ENCODE measurements around the gene IL36G.

Gene IL36G

GRCh38 chr2:112977559-112978056 lies at the start of gene IL36G:
Gene IL36G (plus strand): TSS chr2:112978006. CDS start chr2:112978639, 633 bp downstream.
- in situ Hi-C loops (cut with HindIII; ENCODE audit: low sequenced_read_pairs): no loop called here

GRCh38 chr2:112933261-112933660 lies 44.5 kb upstream of the IL36G start:
- in situ Hi-C loops (cut with HindIII; ENCODE audit: low sequenced_read_pairs): loop anchor here (10.0 kb wide), 1 partner anchor 168 kb away; the partner anchor contains the start of gene CKAP2L

GRCh38 chr2:112934117-112934516 lies 43.7 kb upstream of the IL36G start:
- in situ Hi-C loops (cut with HindIII; ENCODE audit: low sequenced_read_pairs): loop anchor here (10.0 kb wide), 1 partner anchor 169 kb away; the partner anchor contains the start of gene CKAP2L

- in situ Hi-C loops (cut with HindIII; ENCODE audit: low sequenced_read_pairs): loop anchor here (10.0 kb wide), 1 partner anchor 172 kb away; the partner anchor contains the start of gene CKAP2L
These were observed 40.9 kb upstream of the IL36G start for GRCh38 chr2:112936927-112937232.

GRCh38 chr2:112938904-112939303 lies 38.9 kb upstream of the IL36G start:
- in situ Hi-C loops (cut with HindIII; ENCODE audit: low sequenced_read_pairs): loop anchor here (10.0 kb wide), 1 partner anchor 174 kb away; the partner anchor contains the start of gene CKAP2L

GRCh38 chr2:112939425-112939824 lies 38.4 kb upstream of the IL36G start:
- in situ Hi-C loops (cut with HindIII; ENCODE audit: low sequenced_read_pairs): loop anchor here (10.0 kb wide), 1 partner anchor 175 kb away; the partner anchor contains the start of gene CKAP2L

- in situ Hi-C loops (cut with HindIII; ENCODE audit: low sequenced_read_pairs): no loop called here
These were observed 36.8 kb upstream of the IL36G start for GRCh38 chr2:112940859-112941625.

- in situ Hi-C loops (cut with HindIII; ENCODE audit: low sequenced_read_pairs): no loop called here
These were observed 35.8 kb upstream of the IL36G start for GRCh38 chr2:112941753-112942653.

GRCh38 chr2:112942654-112943002 lies 35.2 kb upstream of the IL36G start:
- in situ Hi-C loops (cut with HindIII; ENCODE audit: low sequenced_read_pairs): no loop called here

GRCh38 chr2:112944971-112945370 lies 32.8 kb upstream of the IL36G start:
- in situ Hi-C loops (cut with HindIII; ENCODE audit: low sequenced_read_pairs): no loop called here

- in situ Hi-C loops (cut with HindIII; ENCODE audit: low sequenced_read_pairs): no loop called here
These were observed 31.7 kb upstream of the IL36G start for GRCh38 chr2:112946086-112946485.

- in situ Hi-C loops (cut with HindIII; ENCODE audit: low sequenced_read_pairs): no loop called here
These were observed 30.4 kb upstream of the IL36G start for GRCh38 chr2:112947374-112947773.

GRCh38 chr2:112949456-112949855 lies 28.4 kb upstream of the IL36G start:
- in situ Hi-C loops (cut with HindIII; ENCODE audit: low sequenced_read_pairs): no loop called here

- in situ Hi-C loops (cut with HindIII; ENCODE audit: low sequenced_read_pairs): no loop called here
These were observed 23.4 kb upstream of the IL36G start for GRCh38 chr2:112954364-112954763.

GRCh38 chr2:112957511-112957910 lies 20.3 kb upstream of the IL36G start:
- in situ Hi-C loops (cut with HindIII; ENCODE audit: low sequenced_read_pairs): no loop called here

GRCh38 chr2:112958428-112959108 lies 19.2 kb upstream of the IL36G start:
- in situ Hi-C loops (cut with HindIII; ENCODE audit: low sequenced_read_pairs): no loop called here

GRCh38 chr2:112959109-112959812 lies 18.5 kb upstream of the IL36G start:
- in situ Hi-C loops (cut with HindIII; ENCODE audit: low sequenced_read_pairs): no loop called here

- in situ Hi-C loops (cut with HindIII; ENCODE audit: low sequenced_read_pairs): no loop called here
These were observed 17.5 kb upstream of the IL36G start for GRCh38 chr2:112960230-112960825.

- in situ Hi-C loops (cut with HindIII; ENCODE audit: low sequenced_read_pairs): no loop called here
These were observed 15.3 kb upstream of the IL36G start for GRCh38 chr2:112962308-112963175.

Data from endothelial cell of hepatic sinusoid (primary cell).